Mesenteric fat pad (tissue), 1 donor: ENCODE measurements around the gene RHOF. TPM values are rescaled to one million over a fixed set of nuclear protein-coding genes. Genes with fewer than 3 reads are reported as not detected.
A peak's percentile ranks its signal among the peaks of the same experiment; 100 is the strongest.

ENCODE experiments used
- DNase-seq: peaks from one replicate; pipeline ENCODE4 v3.0.0-alpha.2; 2020; ENCODE audit warnings: low spot score
- long read RNA-seq: library from polyadenylated mRNA; unstranded; transcript quantifications from one replicate; pipeline ENCODE4 v2.0.0, GENCODE V29; 2020
- total RNA-seq: library from RNA; stranded (reverse); fragmentation: NEBNext Ultra II Directional; extraction: Animal tissue kit (Norgen Biotek cat#: 25700); gene quantifications from one replicate; pipeline ENCODE4 v1.2.1, GENCODE V29; 2021
- donor health status: DM: yes; HTN: yes; CAD: no.

The RHOF gene
- 6.1 TPM for total RNA-seq
- long read RNA-seq, transcript RHOF-201 (5 exons, 3,009 nt), result major isoform, 9 of 15 reads
- long read RNA-seq, partial matches to known transcripts, result 1 of 15 reads
- long read RNA-seq, other reads (novel, unspliced or antisense), result 5 of 15 reads

- DNase-seq, result no peak
These were observed at the start of gene RHOF for GRCh38 chr12:121793440-121793837. Gene RHOF (minus strand): TSS chr12:121793688. CDS start chr12:121793633, 55 bp downstream.

GRCh38 chr12:121839993-121840761 lies 46.7 kb upstream of the RHOF start:
- no peak for DNase-seq

DNA sequence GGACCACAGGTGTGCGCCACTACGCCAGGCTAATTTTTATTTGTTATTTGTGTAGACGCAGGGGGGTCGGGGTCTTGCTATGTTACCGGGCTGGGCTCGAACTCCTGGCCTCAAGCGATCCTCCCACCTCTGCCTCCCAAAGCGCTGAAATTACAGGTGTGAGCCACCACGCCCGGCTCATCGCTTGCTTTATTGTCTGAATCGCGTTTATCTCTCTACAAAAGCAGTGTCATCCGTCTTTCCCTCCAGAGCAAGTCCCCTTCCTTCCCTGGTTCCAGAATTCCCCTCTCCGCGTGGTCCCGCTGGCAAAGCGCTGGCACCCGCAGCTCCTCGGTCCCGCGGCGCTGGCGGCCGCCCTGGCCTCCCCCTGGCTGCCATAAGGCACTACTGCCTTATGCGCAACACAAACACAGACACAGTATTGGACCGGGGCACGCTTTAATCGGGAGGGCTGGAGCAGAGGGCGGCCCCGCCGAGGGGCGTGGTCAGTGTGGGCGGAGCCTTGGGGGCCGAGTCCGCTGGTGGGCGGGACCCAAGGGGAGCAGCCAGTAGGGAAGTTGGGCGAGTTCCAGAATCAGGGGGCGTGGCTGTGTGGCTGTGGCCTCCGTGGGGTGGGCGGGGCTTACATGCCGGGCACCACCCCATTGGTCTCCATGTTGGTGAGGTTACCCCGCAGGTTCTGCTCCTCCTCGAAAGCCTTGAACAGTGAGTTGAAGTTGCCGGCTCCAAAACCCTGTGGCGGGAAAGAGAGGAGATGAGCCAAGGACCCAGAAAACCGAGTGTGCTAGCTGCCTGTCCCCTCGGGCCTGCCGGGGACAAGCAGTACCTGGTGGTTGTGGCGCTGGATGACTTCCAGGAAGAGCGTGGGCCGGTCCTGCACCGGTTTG lies 45.9 kb upstream of the RHOF start:
- DNase-seq, result peak; percentile 100

- DNase-seq, result no peak
These were observed 44.6 kb upstream of the RHOF start for GRCh38 chr12:121838126-121838525.

DNA sequence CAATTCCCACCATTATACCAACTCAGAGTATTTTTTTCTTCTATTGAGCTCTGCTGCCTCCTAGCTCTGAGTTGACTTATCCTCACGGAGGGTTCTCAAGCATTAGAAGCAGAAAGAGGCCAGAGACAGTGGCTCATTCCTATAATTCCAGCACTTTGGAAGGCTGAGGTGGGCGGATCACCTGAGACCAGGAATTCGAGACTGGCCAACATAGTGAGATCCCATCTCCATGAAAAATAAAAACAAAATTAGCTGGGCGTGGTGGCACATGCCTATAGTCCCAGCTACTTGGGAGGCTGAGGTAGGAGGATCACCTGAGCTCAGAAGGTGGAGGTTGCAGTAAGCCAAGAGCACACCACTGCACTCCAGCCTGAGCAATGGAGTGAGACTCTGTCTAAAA lies 44.2 kb upstream of the RHOF start:
- no peak for DNase-seq

- DNase-seq, result no peak
These were observed 38.2 kb upstream of the RHOF start for GRCh38 chr12:121831571-121832245.

- no peak for DNase-seq
These were observed 37.2 kb upstream of the RHOF start for GRCh38 chr12:121830588-121831265.

DNA sequence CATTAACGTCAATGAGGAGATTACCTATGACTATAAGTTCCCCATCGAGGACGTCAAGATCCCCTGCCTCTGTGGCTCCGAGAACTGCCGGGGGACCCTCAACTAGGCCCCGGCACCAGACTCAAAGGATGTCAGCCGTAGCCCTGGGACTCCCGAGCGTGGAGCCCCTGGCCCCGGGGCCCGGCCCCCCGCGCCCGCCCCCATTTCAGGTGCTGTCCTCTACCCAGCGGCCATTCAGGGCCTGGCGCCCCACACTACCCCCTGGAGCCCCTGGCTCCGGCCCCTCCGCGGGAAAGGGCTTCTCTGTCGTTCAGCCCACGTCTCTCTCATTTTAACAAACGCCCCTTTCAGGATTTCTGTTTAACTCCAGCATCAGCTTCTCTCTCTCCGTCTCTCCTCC lies 36.6 kb upstream of the RHOF start:
- DNase-seq, result no peak

DNA sequence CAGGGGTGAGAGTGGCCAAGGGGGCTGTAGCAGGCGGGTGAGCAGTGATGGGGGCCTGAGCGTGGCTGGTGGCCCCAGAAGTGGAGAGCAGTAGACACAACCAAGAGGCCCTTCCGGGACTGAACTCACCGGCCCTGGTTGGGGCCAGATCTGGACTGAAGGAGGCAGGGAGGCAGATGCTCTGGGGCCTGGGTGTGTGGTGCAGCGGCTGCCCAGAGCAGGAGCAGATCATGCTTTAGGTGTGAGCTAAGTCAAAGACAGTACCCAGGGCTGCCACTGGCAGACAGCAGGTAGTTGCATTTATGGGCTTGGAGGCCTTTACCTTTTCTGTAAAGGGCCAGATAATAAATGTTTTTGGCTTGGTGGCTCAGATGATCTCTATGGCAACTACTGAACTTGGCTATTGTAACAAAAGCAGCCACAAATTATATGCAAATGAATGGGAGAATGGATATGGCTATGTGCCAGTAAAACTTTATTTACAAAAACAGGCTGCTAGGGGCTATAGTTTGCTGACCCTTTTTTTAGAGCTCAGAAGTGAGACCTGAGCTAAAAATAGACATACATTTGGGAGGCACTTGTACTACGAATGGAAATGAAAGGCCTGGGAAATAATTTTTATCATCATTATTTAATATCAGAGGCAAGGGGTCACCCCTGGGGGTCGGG lies 35.9 kb upstream of the RHOF start:
- DNase-seq, result no peak

- no peak for DNase-seq
These were observed 35.3 kb upstream of the RHOF start for GRCh38 chr12:121828826-121829225.

- DNase-seq, result no peak
These were observed 34.8 kb upstream of the RHOF start for GRCh38 chr12:121828306-121828705.

GRCh38 chr12:121827351-121828099 lies 34.0 kb upstream of the RHOF start:
- no peak for DNase-seq

DNA sequence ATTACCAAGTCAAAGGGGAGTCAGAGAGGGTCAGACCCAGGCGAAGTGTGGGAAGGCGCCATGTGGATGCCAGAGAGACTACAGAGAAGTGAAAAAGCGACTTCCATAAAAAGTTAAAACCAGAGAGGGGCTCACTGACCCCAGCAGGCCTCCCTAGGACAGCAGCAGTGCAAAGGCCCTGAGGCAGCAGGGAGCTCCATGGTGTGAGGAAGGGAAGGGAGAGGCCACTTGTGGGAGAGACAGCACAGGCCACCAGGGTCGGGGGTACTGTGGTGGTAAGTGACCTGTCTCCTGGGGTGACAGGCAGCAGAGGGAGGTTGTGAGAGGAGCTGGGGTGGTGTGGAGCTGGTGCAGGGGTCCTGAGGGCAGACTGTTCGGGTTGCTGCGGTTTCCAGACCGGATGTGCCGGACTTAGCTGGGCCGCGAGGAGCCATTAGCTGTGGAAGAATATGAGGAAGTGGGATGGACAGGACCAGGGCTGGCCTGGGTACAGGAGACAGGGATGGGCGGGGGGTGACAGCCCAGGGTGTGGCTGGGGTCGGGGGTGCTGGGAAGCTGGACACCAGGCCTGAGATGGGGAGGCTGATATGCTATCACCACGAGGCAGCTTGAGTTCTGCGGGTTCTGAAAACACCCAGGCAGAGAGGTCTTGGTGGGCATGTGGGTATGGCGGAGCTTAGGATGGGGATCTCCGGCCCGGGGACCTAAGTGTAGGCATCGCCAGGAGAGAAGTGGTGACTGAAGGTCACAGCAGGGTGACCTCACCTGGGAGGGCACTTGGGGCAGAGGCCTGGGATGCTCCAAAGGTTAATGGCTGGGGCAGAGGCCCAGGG lies 33.0 kb upstream of the RHOF start:
- no peak for DNase-seq

DNA sequence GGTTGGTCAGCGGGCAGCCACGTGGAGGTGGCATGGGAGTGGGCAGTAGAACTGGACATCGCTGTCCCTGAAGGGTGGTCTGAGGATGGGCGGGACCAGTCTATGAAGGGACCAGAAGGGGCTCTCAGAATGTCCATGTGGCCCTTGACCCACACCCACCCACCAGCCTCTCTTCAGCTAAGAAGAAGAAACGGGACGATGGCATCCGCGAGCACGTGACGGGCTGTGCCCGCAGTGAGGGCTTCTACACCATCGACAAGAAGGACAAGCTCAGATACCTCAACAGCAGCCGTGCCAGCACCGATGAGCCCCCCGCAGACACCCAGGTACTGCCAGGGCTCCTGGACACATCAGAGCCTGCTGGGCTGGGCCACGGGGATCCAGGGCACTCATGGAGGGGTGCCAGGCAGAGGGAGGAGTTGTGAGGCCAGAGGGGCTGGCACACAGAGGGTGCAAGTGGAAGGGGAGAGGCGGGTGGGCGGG lies 31.6 kb upstream of the RHOF start:
- DNase-seq, result no peak

DNA sequence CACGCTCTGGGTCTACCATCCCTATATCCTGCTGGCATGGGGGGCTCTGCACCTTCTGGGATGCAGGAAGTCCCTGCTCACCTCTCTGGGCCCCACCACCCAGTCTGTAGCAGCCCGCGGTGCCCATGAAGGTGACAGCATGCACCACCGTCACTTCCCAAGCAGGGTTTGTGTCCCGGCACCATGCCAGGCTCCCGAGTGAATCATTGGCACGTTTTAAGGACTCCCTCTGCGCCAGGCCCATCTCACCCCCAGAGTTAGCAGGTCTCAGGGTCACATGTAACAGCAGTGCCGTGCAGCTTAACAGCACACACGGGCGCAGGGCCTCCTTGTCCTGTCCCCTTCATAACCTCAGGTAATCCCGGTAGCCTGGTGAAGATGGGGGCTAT lies 30.2 kb upstream of the RHOF start:
- DNase-seq, result no peak

GRCh38 chr12:121823101-121823726 lies 29.7 kb upstream of the RHOF start:
- DNase-seq, result no peak

- DNase-seq, result no peak
These were observed 29.1 kb upstream of the RHOF start for GRCh38 chr12:121822393-121823100.

GRCh38 chr12:121820056-121820455 lies 26.6 kb upstream of the RHOF start:
- no peak for DNase-seq
